Parathyroid adenoma (tissue), 2 donors: ENCODE data around the gene CAMK1D.

ENCODE experiments used
- H2AFZ ChIP-seq: fragments of 300-600 bp; sonication (generic); one replicate; pipeline ENCODE4 v1.7.0; 2017; ENCODE audit warnings: antibody characterized with exemption, mild to moderate bottlenecking
- H3K27ac ChIP-seq: fragments of 300-600 bp; sonication (generic); one replicate; pipeline ENCODE4 v1.7.0; 2017
- H3K27me3 ChIP-seq: fragments of 300-600 bp; sonication (generic); one replicate; pipeline ENCODE4 v1.7.0; 2017; ENCODE audit warnings: low read length; ENCODE audit not compliant: control insufficient read depth, insufficient read depth
- H3K36me3 ChIP-seq: fragments of 300-600 bp; sonication (generic); one replicate; pipeline ENCODE4 v1.7.0; 2017; ENCODE audit warnings: low read length; ENCODE audit not compliant: control insufficient read depth, insufficient read depth
- H3K4me1 ChIP-seq: fragments of 300-600 bp; sonication (generic); one replicate; pipeline ENCODE4 v1.7.0; 2017; ENCODE audit warnings: control low read depth
- H3K4me2 ChIP-seq: fragments of 300-600 bp; sonication (generic); one replicate; pipeline ENCODE4 v1.7.0; 2017; ENCODE audit warnings: low read length
- H3K4me3 ChIP-seq: fragments of 300-600 bp; sonication (generic); one replicate; pipeline ENCODE4 v1.7.0; 2017; ENCODE audit warnings: low read depth, low read length
- H3K79me2 ChIP-seq: fragments of 300-600 bp; sonication (generic); one replicate; pipeline ENCODE4 v1.7.0; 2017; ENCODE audit warnings: control low read depth
- H3K9ac ChIP-seq: fragments of 300-600 bp; sonication (generic); one replicate; pipeline ENCODE4 v1.7.0; 2017; ENCODE audit warnings: mild to moderate bottlenecking
- H3K9me3 ChIP-seq: fragments of 300-600 bp; sonication (generic); one replicate; pipeline ENCODE4 v1.7.0; 2017; ENCODE audit warnings: low read length; ENCODE audit not compliant: control insufficient read depth
- CTCF ChIP-seq: fragments of 300-600 bp; sonication (generic); IDR thresholded peaks from one replicate; pipeline ENCODE4 v1.7.0; 2017; ENCODE audit warnings: antibody characterized with exemption, mild to moderate bottlenecking
- donor health status: primary hyperparathyroidism.

CAMK1D gene

GRCh38 chr10:12408472-12408871, 59.1 kb downstream of the CAMK1D start:
- TF ChIP-seq CTCF = no peak
- no peaks in the 10 kb centered on the region for H3K27me3 ChIP-seq
- no peak overlapping the region for H3K9ac ChIP-seq

GRCh38 chr10:12409161-12409560, 59.8 kb downstream of the CAMK1D start:
- no peak overlapping the region for H3K4me2 ChIP-seq
- H3K36me3 ChIP-seq = no peaks in the 10 kb centered on the region
- no peaks in the 10 kb centered on the region for H3K9me3 ChIP-seq
- TF ChIP-seq CTCF = no peak
- no peak overlapping the region for H3K27ac ChIP-seq
- no peak overlapping the region for H3K9ac ChIP-seq
- no peaks in the 10 kb centered on the region for H3K27me3 ChIP-seq
- H3K79me2 ChIP-seq = no peaks in the 10 kb centered on the region
- no peaks in the 10 kb centered on the region for H3K4me1 ChIP-seq
- H3K4me3 ChIP-seq = no peak overlapping the region
- no peak overlapping the region for H2AFZ ChIP-seq

More at GRCh38 chr10:12408472-12408871, 59.1 kb downstream of the CAMK1D start:
- Histone ChIP-seq H3K36me3 (no peaks in the 10 kb centered on the region), H3K9me3 (no peaks in the 10 kb centered on the region), H3K4me3 (no peak overlapping the region), H3K27ac (no peak overlapping the region), H2AFZ (no peak overlapping the region), H3K4me2 (no peak overlapping the region), H3K4me1 (no peaks in the 10 kb centered on the region), H3K79me2 (no peaks in the 10 kb centered on the region)

- no peak overlapping the region for H3K27ac ChIP-seq
- H3K9me3 ChIP-seq = no peaks in the 10 kb centered on the region
- no peak overlapping the region for H3K4me3 ChIP-seq
- H3K9ac ChIP-seq = no peak overlapping the region
- no peaks in the 10 kb centered on the region for H3K79me2 ChIP-seq
- no peak for TF ChIP-seq CTCF
- H3K36me3 ChIP-seq = no peaks in the 10 kb centered on the region
- H3K4me2 ChIP-seq = no peak overlapping the region
- no peak overlapping the region for H2AFZ ChIP-seq
- no peaks in the 10 kb centered on the region for H3K4me1 ChIP-seq
- H3K27me3 ChIP-seq = no peaks in the 10 kb centered on the region
Measured at GRCh38 chr10:12409613-12410012, 60.3 kb downstream of the CAMK1D start.

- Histone ChIP-seq H3K9me3 (no peaks in the 10 kb centered on the region), H3K79me2 (no peaks in the 10 kb centered on the region), H3K27ac (no peak overlapping the region), H2AFZ (no peak overlapping the region), H3K27me3 (no peaks in the 10 kb centered on the region), H3K4me1 (no peaks in the 10 kb centered on the region), H3K4me3 (no peak overlapping the region), H3K9ac (no peak overlapping the region), H3K4me2 (no peak overlapping the region), H3K36me3 (no peaks in the 10 kb centered on the region)
- TF ChIP-seq CTCF = no peak
Measured at GRCh38 chr10:12412666-12413368, 63.5 kb downstream of the CAMK1D start.

GRCh38 chr10:12413369-12413711, 64.0 kb downstream of the CAMK1D start:
- H3K27ac ChIP-seq = no peak overlapping the region
- no peak for TF ChIP-seq CTCF
- H3K9me3 ChIP-seq = no peaks in the 10 kb centered on the region
- no peaks in the 10 kb centered on the region for H3K4me1 ChIP-seq
- H3K4me3 ChIP-seq = no peak overlapping the region
- H3K4me2 ChIP-seq = no peak overlapping the region
- H3K27me3 ChIP-seq = no peaks in the 10 kb centered on the region
- no peaks in the 10 kb centered on the region for H3K36me3 ChIP-seq
- H3K9ac ChIP-seq = no peak overlapping the region
- H3K79me2 ChIP-seq = no peaks in the 10 kb centered on the region
- no peak overlapping the region for H2AFZ ChIP-seq
